Adrenal gland (tissue), 12 donors: ENCODE measurements around the gene CCDC63. TPM values are rescaled to one million over a fixed set of nuclear protein-coding genes. Genes with fewer than 3 reads are reported as not detected.

Experiments
- DNase-seq, 7 donors: peaks; one replicate each; pipeline ENCODE4 v3.0.0-alpha.2; 2019 to 2020
- H3K27ac ChIP-seq, 5 donors: fragments of 200-600 bp; sonication (generic) in 4 of 5; 1 replicate in 3 of 5; 2 replicates in 2 of 5; pipeline versions ENCODE4 v1.5.1 to v1.8.0; 2016 to 2020; ENCODE audit warnings: mild to moderate bottlenecking in 1 of 5
- H3K27me3 ChIP-seq: fragments of 200-600 bp; 2 replicates; pipeline ENCODE4 v1.8.0; 2021
- H3K36me3 ChIP-seq, 2 donors: fragments of 200-600 bp; replicated peaks in 1 of 2; 1 replicate in 1 of 2; 2 replicates in 1 of 2; pipeline versions ENCODE4 v1.5.1 to v1.8.0; 2018 to 2022
- H3K4me1 ChIP-seq, 2 donors: fragments of 200-600 bp; replicated peaks in 1 of 2; 1 replicate in 1 of 2; 2 replicates in 1 of 2; pipeline versions ENCODE4 v1.5.1 to v1.8.0; 2018 to 2021
- H3K4me3 ChIP-seq, 4 donors: fragments of 200-600 bp; sonication (generic) in 3 of 4; one replicate each; pipeline ENCODE4 v1.5.1; 2016 to 2018
- H3K9me3 ChIP-seq, 3 donors: fragments of 200-600 bp; sonication (generic) in 1 of 3; replicated peaks in 1 of 3; 1 replicate in 2 of 3; 2 replicates in 1 of 3; pipeline versions ENCODE4 v1.5.1 to v1.8.0; 2016 to 2021
- POLR2A ChIP-seq, 2 donors: fragments of 450-650 bp; IDR thresholded peaks; one replicate each; pipeline ENCODE4 v1.6.1; 2017; ENCODE audit warnings: antibody characterized with exemption in 2 of 2, mild to moderate bottlenecking in 2 of 2, moderate library complexity in 1 of 2
- WGBS, 4 donors: extraction: QIAGEN DNeasy Blood & Tissue Kit in 2 of 4; methylation state at CpG; one replicate each; pipeline versions ENCODE4 v1.1.5 to v1.1.7; 2013 to 2017; 5-methylcytosine and 5-hydroxymethylcytosine counted together
- intact Hi-C, 2 donors: fragments of 100-400 bp; cut with DNase I; formaldehyde crosslinking; loops; one replicate each; pipeline versions ENCODE4 v1.14.1 to v1.15.0; 2022 to 2023
- polyA plus RNA-seq, 3 donors: library from polyadenylated mRNA; stranded (reverse); fragments of 200-250 nt in 2 of 3; fragments of 350-450 nt in 1 of 3; fragmentation: Illumina TruSeq in 1 of 3; extraction: RNeasy Lipid Tissue Mini Kit (QIAGEN cat#74804) in 1 of 3; gene quantifications; one replicate each; pipeline ENCODE4 v1.2.3, GENCODE V29; 2013 to 2014
- total RNA-seq, 9 donors: library from RNA; depleted of rRNA in 4 of 9; stranded (reverse); fragments of >200 nt in 4 of 9; fragments of 120-200 nt in 1 of 9; fragmentation: NEBNext Ultra II Directional in 1 of 9; extraction: Animal tissue kit (Norgen Biotek cat#: 25700) in 1 of 9; gene quantifications; one replicate each; pipeline versions ENCODE4 v1.1.0 to v1.2.4, GENCODE V29; 2013 to 2023
- TF ChIP-seq, protein P1 (sequence below), 6 experiments: fragments of 450-650 bp in 4 of 6; fragments of 200-600 bp in 2 of 6; sonication (generic) in 1 of 6; IDR thresholded peaks; 1 replicate in 5 of 6; 2 replicates in 1 of 6; pipeline versions ENCODE4 v1.5.1 to v1.8.0; 2016 to 2021; ENCODE audit warnings: antibody characterized with exemption in 6 of 6, mild to moderate bottlenecking in 2 of 6, moderate library complexity in 1 of 6
- donor health status: healthy with polysubstance abuse.
- donor health status: Bipolar disorder and iron deficiency.
- donor health status: DM: yes; HTN: yes; CAD: no.
- donor health status: DM: no; HTN: no; CAD: no.
- donor health status: DM: no; HTN: no; CAD: no.
- donor health status: DM: yes; HTN: yes; CAD: no.

CCDC63 gene
- total and polyA plus RNA-seq, 12 donors, result not detected

DNA sequence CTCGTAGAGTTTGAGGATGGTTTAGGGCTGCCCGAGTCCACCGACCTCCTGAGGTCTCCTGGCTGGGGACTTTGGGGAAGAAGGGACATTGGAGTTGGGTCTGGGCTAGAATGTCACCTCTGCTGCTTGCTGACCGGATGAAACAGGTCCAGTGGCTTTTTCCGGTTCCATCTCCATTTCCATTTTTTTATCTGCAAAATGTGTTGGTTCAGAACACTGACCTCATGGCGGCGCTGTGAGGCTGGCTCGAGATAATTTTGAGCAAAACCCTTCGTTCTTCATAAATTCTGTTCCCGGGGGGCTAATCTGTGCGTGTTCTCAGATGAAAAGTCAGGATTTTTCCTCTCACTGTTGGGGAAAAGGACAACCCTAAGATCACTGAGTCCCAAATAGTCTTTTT lies 85.3 kb downstream of the CCDC63 start:
- Histone ChIP-seq H3K9me3 (no peaks in the 10 kb centered on the region), H3K27ac (no peak overlapping the region), H3K36me3 (no peaks in the 10 kb centered on the region), H3K4me3 (no peak overlapping the region), H3K27me3 (no peaks in the 10 kb centered on the region), H3K4me1 (no peaks in the 10 kb centered on the region)
- WGBS, 4 donors, result 52 to 64% (median 58%) methylated on average over 11 of the region's 11 CpGs
- intact Hi-C loops, result loop anchor here in 1 of 2 donors (10.0 kb wide), 1 partner anchor 383 kb away; no protein-coding TSS in a partner anchor
- DNase-seq, result no peak
- TF ChIP-seq, protein P1, sequence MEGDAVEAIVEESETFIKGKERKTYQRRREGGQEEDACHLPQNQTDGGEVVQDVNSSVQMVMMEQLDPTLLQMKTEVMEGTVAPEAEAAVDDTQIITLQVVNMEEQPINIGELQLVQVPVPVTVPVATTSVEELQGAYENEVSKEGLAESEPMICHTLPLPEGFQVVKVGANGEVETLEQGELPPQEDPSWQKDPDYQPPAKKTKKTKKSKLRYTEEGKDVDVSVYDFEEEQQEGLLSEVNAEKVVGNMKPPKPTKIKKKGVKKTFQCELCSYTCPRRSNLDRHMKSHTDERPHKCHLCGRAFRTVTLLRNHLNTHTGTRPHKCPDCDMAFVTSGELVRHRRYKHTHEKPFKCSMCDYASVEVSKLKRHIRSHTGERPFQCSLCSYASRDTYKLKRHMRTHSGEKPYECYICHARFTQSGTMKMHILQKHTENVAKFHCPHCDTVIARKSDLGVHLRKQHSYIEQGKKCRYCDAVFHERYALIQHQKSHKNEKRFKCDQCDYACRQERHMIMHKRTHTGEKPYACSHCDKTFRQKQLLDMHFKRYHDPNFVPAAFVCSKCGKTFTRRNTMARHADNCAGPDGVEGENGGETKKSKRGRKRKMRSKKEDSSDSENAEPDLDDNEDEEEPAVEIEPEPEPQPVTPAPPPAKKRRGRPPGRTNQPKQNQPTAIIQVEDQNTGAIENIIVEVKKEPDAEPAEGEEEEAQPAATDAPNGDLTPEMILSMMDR (IDR thresholded peaks at IDR 0.05), result no peak
- no peak for TF ChIP-seq POLR2A (IDR thresholded peaks at IDR 0.05)

DNA sequence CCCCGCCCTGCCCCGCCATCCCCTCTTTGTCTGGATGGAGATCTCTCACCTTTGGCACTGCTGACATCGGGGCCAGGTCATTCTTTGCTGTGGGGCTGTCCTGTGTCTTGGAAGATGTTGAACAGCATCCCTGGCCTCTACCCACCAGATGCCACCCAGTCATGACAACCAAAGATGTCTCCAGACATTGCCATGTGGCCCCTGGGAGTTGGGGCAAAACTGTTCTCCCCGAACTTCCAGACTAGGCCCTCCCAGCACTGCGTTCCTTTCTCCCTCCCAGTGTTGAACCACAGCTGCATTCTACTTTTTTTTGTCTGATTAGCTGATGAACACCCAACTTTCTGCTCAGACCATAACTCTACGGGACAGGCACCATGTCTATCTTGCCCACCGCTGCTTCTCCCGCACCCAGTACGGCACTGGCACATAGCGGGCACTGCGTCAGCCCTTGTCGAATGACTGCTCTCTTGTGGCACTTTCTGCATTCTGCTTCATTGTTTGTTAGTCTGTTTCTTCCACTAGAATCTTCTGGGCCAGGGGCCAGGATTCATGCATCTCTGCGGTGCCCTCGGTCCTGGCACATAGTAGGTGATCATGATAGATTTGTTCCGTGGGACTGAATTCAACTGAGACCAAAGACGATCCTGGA lies 86.7 kb downstream of the CCDC63 start:
- intact Hi-C loops, result loop anchor here in 1 of 2 donors (10.0 kb wide), 1 partner anchor 381 kb away; no protein-coding TSS in a partner anchor
- H3K27me3 ChIP-seq, result no peaks in the 10 kb centered on the region
- no peak for DNase-seq
- WGBS, 4 donors, result 93 to 95% (median 94%) methylated on average over 12 to 16 of the region's 16 CpGs
- H3K9me3 ChIP-seq, result no peaks in the 10 kb centered on the region
- TF ChIP-seq, protein P1 (IDR thresholded peaks at IDR 0.05), result no peak
- TF ChIP-seq POLR2A (IDR thresholded peaks at IDR 0.05), result no peak
- no peaks in the 10 kb centered on the region for H3K4me1 ChIP-seq
- no peak overlapping the region for H3K27ac ChIP-seq
- no peak overlapping the region for H3K4me3 ChIP-seq
- no peaks in the 10 kb centered on the region for H3K36me3 ChIP-seq

DNA sequence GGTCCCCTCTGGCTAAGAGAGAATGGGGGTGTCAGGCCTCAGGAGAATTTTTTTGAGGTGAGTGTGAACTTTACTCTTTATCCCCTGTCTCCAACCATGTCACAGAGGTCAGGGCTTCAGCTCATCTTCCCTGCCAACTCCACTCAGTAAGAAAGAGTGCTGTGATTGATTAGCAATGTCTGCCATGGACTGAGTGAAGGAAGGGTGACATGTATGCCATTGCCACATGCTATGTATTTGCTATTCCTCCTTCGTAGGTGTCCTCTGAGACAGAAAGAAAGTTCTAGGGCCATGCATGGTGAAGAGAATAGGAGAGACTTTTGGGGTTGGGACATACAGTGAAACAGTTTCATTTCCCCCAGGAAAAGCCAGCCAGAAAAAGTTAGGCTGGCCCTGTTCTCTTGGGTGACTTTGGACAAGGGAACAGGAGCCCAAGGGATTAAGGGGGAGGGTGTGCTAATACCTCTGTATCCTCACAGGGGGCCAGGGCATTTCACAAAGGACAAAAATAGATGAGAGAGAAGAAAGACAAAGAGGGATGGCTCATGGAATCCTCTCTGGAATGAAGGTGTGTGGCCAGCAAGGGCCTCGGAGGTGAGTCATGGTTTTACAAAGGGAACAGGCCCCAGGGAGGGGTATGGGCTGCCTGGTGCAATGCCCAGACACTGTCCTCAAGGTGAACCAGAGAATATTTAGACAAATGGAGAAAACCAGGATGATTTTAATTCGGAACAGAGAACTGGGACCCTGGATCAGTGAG lies 87.5 kb downstream of the CCDC63 start:
- intact Hi-C loops, result loop anchor here in 1 of 2 donors (10.0 kb wide), 1 partner anchor 381 kb away; no protein-coding TSS in a partner anchor
- WGBS, 4 donors, result 39 to 52% (median 48%) methylated on average over 3 of the region's 3 CpGs
- Histone ChIP-seq H3K27ac (no peak overlapping the region), H3K27me3 (no peaks in the 10 kb centered on the region), H3K4me1 (no peaks in the 10 kb centered on the region), H3K9me3 (no peaks in the 10 kb centered on the region), H3K36me3 (no peaks in the 10 kb centered on the region), H3K4me3 (no peak overlapping the region)
- no peak for TF ChIP-seq POLR2A (IDR thresholded peaks at IDR 0.05)
- TF ChIP-seq, protein P1 (IDR thresholded peaks at IDR 0.05), result no peak
- peak; percentile 31 to 72 (median 67) for DNase-seq

DNA sequence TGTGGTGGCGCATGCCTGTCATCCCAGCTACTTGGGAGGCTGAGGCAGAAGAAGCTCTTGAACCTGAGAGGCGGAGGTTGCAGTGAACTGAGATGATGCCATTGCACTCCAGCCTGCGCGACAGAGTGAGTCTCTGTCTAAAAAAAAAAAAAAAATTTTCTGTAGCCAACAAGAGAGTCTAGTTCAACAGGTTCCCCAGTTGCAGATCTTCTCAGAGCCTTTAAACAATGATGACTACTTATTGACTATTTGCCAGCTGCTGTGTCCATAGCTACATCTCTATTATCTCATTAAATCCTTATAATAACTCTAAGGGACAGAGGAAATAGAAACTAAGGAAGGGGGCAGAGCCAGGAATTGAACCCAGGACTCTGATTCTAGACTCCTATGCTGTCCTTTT lies 88.8 kb downstream of the CCDC63 start:
- Histone ChIP-seq H3K36me3 (no peaks in the 10 kb centered on the region), H3K27ac (no peak overlapping the region), H3K27me3 (peaks cover 7% of the 10 kb centered on the region), H3K4me3 (no peak overlapping the region), H3K9me3 (no peaks in the 10 kb centered on the region), H3K4me1 (no peaks in the 10 kb centered on the region)
- TF ChIP-seq POLR2A (IDR thresholded peaks at IDR 0.05), result no peak
- TF ChIP-seq, protein P1 (IDR thresholded peaks at IDR 0.05), result no peak
- intact Hi-C loops, result loop anchor here (5.0 to 10.0 kb wide), 3 partner anchors 362 to 379 kb away; no protein-coding TSS in a partner anchor
- DNase-seq, result no peak
- WGBS, 4 donors, result 88 to 95% (median 91%) methylated on average over 4 of the region's 4 CpGs
